Measurements from ENCODE around the gene CCR8. TPM values are rescaled to one million over a fixed set of nuclear protein-coding genes. Genes with fewer than 3 reads are reported as not detected.
"Not testable (repeated sequence)": the region's sequence is repeated elsewhere in the genome, so short reads cannot be mapped to it uniquely, and the experiment has no call there.

Gene CCR8
- total RNA-seq, 1 donor from 2014 or later: not detected

- no peak for DNase-seq (ENCODE audit: low spot score)
Measured at GRCh38 chr3:39315420-39315819, 14.1 kb upstream of the CCR8 start.

- no peak for DNase-seq (ENCODE audit: low spot score)
Measured at GRCh38 chr3:39317571-39318169, 11.8 kb upstream of the CCR8 start.

- DNase-seq (ENCODE audit: low spot score): no peak
Measured at GRCh38 chr3:39318301-39318700, 11.2 kb upstream of the CCR8 start.

GRCh38 chr3:39319249-39319648 is 10.3 kb upstream of the CCR8 start:
- DNase-seq (ENCODE audit: low spot score): no peak

GRCh38 chr3:39321574-39321983 is 7.9 kb upstream of the CCR8 start:
- DNase-seq (ENCODE audit: low spot score): not testable (repeated sequence)

- not testable (repeated sequence) for DNase-seq (ENCODE audit: low spot score)
Measured at GRCh38 chr3:39322209-39322715, 7.2 kb upstream of the CCR8 start.

- no peak for DNase-seq (ENCODE audit: low spot score)
Measured at GRCh38 chr3:39322936-39323335, 6.6 kb upstream of the CCR8 start.

- DNase-seq (ENCODE audit: low spot score): no peak
Measured at GRCh38 chr3:39323494-39323893, 6.0 kb upstream of the CCR8 start.

- DNase-seq (ENCODE audit: low spot score): no peak
Measured at GRCh38 chr3:39325236-39325635, 4.3 kb upstream of the CCR8 start.

GRCh38 chr3:39327053-39327745 is 2.3 kb upstream of the CCR8 start:
- no peak for DNase-seq (ENCODE audit: low spot score)

- DNase-seq (ENCODE audit: low spot score): no peak
Measured at GRCh38 chr3:39327746-39328349, 1.7 kb upstream of the CCR8 start.

GRCh38 chr3:39330824-39331223 is 1.3 kb downstream of the CCR8 start:
- DNase-seq (ENCODE audit: low spot score): no peak

GRCh38 chr3:39332525-39332924 is 3.0 kb downstream of the CCR8 start:
- DNase-seq (ENCODE audit: low spot score): no peak

GRCh38 chr3:39333607-39334006 is 4.1 kb downstream of the CCR8 start:
- no peak for DNase-seq (ENCODE audit: low spot score)

GRCh38 chr3:39334205-39334604 is 4.7 kb downstream of the CCR8 start:
- no peak for DNase-seq (ENCODE audit: low spot score)

- DNase-seq (ENCODE audit: low spot score): no peak
Measured at GRCh38 chr3:39338201-39338600, 8.7 kb downstream of the CCR8 start.

GRCh38 chr3:39339086-39339485 is 9.6 kb downstream of the CCR8 start:
- no peak for DNase-seq (ENCODE audit: low spot score)

GRCh38 chr3:39343076-39343717 is 13.7 kb downstream of the CCR8 start:
- DNase-seq (ENCODE audit: low spot score): no peak

- no peak for DNase-seq (ENCODE audit: low spot score)
Measured at GRCh38 chr3:39343760-39344159, 14.3 kb downstream of the CCR8 start.

GRCh38 chr3:39344746-39345344 is 15.3 kb downstream of the CCR8 start:
- DNase-seq (ENCODE audit: low spot score): no peak

- DNase-seq (ENCODE audit: low spot score): no peak
Measured at GRCh38 chr3:39346785-39347585, 17.5 kb downstream of the CCR8 start.

GRCh38 chr3:39347586-39347876 is 18.0 kb downstream of the CCR8 start:
- no peak for DNase-seq (ENCODE audit: low spot score)

Measured in ureter (tissue), 1 donor.